Measurements from ENCODE around the gene DIO3. TPM values are rescaled to one million over a fixed set of nuclear protein-coding genes. Genes with fewer than 3 reads are reported as not detected.

DIO3 gene
- total and polyA plus RNA-seq, 2 of the 13 experiments (the other 11 are each of a cell fraction or from before 2014, with no cell fraction given), result not detected

DNA sequence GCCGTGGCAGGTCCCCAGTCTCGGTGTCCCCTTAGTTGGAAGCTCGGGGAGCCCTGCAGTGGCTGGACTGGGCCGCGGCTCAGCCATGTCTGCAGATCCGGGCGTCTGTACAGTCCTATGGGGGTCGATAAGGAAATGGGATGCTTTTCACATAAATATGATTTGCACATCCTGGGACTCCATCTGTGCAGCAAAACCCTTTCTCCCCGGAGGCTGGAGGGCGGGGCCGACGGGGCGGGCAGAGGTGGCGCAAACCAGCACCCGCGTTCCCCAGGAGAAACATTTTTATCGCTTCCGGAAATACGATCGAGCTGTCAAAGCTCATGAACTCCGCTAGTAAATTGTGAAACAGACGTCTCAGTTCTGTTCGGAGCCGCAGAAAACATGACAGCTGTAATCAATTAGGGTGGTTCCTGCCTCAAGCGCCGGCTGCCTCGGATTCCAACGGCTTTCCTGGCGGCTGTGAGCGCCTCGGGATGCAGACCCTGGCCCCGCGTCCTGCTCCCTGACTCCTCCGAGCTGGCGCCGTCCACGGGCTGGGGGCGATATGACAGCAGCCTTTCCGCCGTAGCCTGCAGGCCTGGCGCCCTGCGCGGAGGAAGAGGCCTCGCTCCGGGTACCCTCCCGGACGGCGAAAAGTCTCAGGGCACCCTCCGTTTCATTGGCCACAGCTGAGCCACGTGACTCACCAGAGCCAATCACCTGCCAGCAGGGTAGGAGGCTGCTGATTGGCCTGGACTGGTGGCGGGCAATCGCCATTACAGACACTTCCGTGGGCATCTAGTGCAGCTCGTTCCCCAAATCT is 23.0 kb downstream of the DIO3 start (continued):
- TF ChIP-seq EZH2 (conservative IDR thresholded peaks at IDR 0.05; ENCODE audit: low read depth, low read length) (no peak), JARID2 (CRISPR knock-in tag; IDR thresholded peaks at IDR 0.05; ENCODE audit: insufficient replicate concordance) (no peak), ZNF543 (CRISPR knock-in tag; IDR thresholded peaks at IDR 0.05) (no peak), ZNF766 (CRISPR knock-in tag; IDR thresholded peaks at IDR 0.05; ENCODE audit: borderline replicate concordance) (no peak)
- TF ChIP-seq, protein P1, sequence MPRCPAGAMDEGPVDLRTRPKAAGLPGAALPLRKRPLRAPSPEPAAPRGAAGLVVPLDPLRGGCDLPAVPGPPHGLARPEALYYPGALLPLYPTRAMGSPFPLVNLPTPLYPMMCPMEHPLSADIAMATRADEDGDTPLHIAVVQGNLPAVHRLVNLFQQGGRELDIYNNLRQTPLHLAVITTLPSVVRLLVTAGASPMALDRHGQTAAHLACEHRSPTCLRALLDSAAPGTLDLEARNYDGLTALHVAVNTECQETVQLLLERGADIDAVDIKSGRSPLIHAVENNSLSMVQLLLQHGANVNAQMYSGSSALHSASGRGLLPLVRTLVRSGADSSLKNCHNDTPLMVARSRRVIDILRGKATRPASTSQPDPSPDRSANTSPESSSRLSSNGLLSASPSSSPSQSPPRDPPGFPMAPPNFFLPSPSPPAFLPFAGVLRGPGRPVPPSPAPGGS (CRISPR knock-in tag; IDR thresholded peaks at IDR 0.05), result no peak

DNA sequence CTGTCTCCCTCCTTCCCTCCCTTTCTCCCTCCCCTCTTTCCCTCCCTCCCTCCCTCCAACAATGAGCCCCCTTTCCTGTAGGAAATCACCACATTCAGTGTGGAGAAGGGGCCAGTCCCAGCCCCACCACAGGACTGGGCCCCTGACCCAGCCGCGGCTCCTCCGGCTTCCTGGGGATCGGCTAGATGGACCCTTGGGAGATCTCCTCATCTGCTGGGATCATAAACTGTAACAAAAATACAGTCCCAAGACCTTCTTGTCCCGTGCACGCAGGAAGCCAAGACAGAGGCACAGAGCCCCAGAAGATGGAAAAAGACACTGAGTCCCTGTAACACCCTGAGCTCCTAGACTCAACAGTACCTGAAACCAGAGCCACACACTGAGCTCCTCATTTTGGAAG is 23.9 kb downstream of the DIO3 start:
- Histone ChIP-seq H2AFZ (ENCODE audit: low read length) (no peak overlapping the region), H3K9me3 (ENCODE audit: low read length) (no peaks in the 10 kb centered on the region), H3K36me3 (replicated peaks in 1 of 2; ENCODE audit: control insufficient read depth in 1 of 2, insufficient read depth in 2 of 2, low read length in 2 of 2) (no peaks in the 10 kb centered on the region), H3K4me1 (ENCODE audit: insufficient read depth, low read length) (peaks cover 31% of the 10 kb centered on the region), H3K27ac (ENCODE audit: extremely low read length, insufficient read depth, low read length) (no peak overlapping the region), H4K20me1 (ENCODE audit: insufficient read depth, low read length) (no peaks in the 10 kb centered on the region), H3K4me3 (replicated peaks in 1 of 3; ENCODE audit: insufficient read depth in 1 of 3, low read depth in 2 of 3, low read length in 3 of 3) (no peak overlapping the region), H3K27me3 (ENCODE audit: control insufficient read depth in 1 of 2, insufficient read depth in 2 of 2, low read length in 2 of 2) (peaks cover 6 to 26% of the 10 kb centered on the region in 2 experiments), H3K79me2 (ENCODE audit: insufficient read depth, low read length) (no peaks in the 10 kb centered on the region), H3K4me2 (ENCODE audit: low read depth, low read length) (no peak overlapping the region), H3K9ac (ENCODE audit: insufficient read depth, low read depth, low read length) (no peak overlapping the region)
- ChIA-PET CTCF (ENCODE audit: low intra/inter-chr PET ratio, low total read pairs) (no interaction called here), POLR2A (no interaction called here)
- ATAC-seq, result no peak
- intact Hi-C loops (cut with micrococcal nuclease; ENCODE audit: unreplicated experiment) (no loop called here), in situ Hi-C loops (cut with HindIII; ENCODE audit: extremely low pct_ligation_motif_present, low pct_unique_long_range_greater_than_20kb) (no loop called here)
- no peak for TF ChIP-seq ZNF354B (CRISPR knock-in tag; IDR thresholded peaks at IDR 0.05)
- no peak for TF ChIP-seq ZNF709 (CRISPR knock-in tag; IDR thresholded peaks at IDR 0.05)
- TF ChIP-seq, protein P2, sequence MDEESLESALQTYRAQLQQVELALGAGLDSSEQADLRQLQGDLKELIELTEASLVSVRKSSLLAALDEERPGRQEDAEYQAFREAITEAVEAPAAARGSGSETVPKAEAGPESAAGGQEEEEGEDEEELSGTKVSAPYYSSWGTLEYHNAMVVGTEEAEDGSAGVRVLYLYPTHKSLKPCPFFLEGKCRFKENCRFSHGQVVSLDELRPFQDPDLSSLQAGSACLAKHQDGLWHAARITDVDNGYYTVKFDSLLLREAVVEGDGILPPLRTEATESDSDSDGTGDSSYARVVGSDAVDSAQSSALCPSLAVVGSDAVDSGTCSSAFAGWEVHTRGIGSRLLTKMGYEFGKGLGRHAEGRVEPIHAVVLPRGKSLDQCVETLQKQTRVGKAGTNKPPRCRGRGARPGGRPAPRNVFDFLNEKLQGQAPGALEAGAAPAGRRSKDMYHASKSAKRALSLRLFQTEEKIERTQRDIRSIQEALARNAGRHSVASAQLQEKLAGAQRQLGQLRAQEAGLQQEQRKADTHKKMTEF (CRISPR knock-in tag; IDR thresholded peaks at IDR 0.05), result no peak
- no peak for TF ChIP-seq ZSCAN31 (CRISPR knock-in tag; IDR thresholded peaks at IDR 0.05; ENCODE audit: low read depth)
- no peak for TF ChIP-seq TCF7L2 (IDR thresholded peaks at IDR 0.05; ENCODE audit: low read depth, low read length)
- no peak for TF ChIP-seq SRF (IDR thresholded peaks at IDR 0.05; ENCODE audit: low read depth, low read length)
- no peak for TF ChIP-seq JDP2 (CRISPR knock-in tag; IDR thresholded peaks at IDR 0.05; ENCODE audit: borderline replicate concordance)
- no peak for TF ChIP-seq TOE1 (CRISPR knock-in tag; IDR thresholded peaks at IDR 0.05)
- no peak for TF ChIP-seq RELA (CRISPR knock-in tag; IDR thresholded peaks at IDR 0.05)
- TF ChIP-seq JUND (CRISPR knock-in tag; IDR thresholded peaks at IDR 0.05), result no peak
- no peak for TF ChIP-seq ZFAT (CRISPR knock-in tag; conservative IDR thresholded peaks at IDR 0.05)
- no peak for TF ChIP-seq SNAI1 (CRISPR knock-in tag; IDR thresholded peaks at IDR 0.05; ENCODE audit: borderline replicate concordance)
- TF ChIP-seq ESRRA (CRISPR knock-in tag; IDR thresholded peaks at IDR 0.05; ENCODE audit: low read depth), result no peak
- BruUV-seq (replicated peaks), result no TSS peak
- DNase-seq (ENCODE audit: low spot score), result no peak
- 80% methylated on average over 6 of the region's 6 CpGs for WGBS (ENCODE audit: low lambda C conversion rate)
- no peak for FAIRE-seq
